GM12865 (cell line): ENCODE data around the gene RASGEF1C.

Experiments used
- DNase-seq: peaks from one replicate; pipeline ENCODE4 v3.0.0; 2010; ENCODE audit warnings: low read depth
- H3K4me3 ChIP-seq: 2 replicates; pipeline ENCODE4 v1.5.1; 2011; ENCODE audit warnings: mild to moderate bottlenecking, low read depth, low read length, control low read depth
- CTCF ChIP-seq: IDR thresholded peaks from 2 replicates; pipeline ENCODE4 v1.5.1; 2011; ENCODE audit warnings: low read length, control low read depth, low read depth, inconsistent platforms; ENCODE audit not compliant: insufficient read depth; ENCODE audit errors: missing control alignments

The RASGEF1C gene

GRCh38 chr5:180135967-180136629, 72.9 kb downstream of the RASGEF1C start:
- TF ChIP-seq CTCF: no peak
- H3K4me3 ChIP-seq: no peak overlapping the region
- no peak for DNase-seq

DNA sequence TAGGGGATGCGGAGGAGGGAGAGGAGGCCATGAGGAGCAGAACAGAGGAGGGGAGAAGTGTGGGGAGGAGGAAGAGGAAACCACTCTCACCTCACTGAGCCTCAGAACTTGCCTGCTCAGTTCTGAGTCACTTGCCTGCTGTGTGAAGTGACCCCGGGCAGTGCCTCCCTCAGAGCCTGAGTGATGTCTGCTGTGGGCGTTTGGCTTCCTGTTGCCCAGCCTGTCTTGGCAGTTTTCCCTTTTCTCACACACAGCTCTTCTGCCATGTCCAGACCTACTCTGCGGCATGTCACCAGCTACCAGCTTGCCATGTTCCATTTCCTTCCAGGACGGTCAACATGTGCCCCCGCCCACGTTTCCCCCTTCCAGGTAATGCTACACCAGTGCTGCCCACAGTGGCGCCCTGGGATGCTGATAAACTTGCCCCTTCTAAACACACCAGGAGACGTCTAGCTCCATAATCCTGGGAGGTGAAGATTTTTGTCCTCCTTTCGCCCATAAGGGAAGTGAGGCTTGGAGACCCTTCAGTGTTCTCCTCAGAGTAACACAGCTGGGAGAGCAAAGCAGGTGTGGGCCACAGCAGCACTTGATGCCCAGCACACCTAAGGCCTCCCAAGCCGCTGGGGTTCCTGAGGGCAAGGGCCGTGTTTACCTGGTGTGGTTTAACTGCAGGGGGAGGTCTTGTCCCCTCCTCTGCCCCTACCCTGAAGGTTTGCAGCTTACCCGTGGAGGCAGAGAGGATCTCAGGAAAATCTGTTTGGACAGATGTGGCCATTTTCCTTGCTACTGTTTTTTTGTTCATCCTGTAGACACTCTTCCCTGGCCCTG, 73.7 kb downstream of the RASGEF1C start:
- TF ChIP-seq CTCF: no peak
- DNase-seq: no peak
- H3K4me3 ChIP-seq: no peak overlapping the region

GRCh38 chr5:180133971-180134508, 75.0 kb downstream of the RASGEF1C start:
- TF ChIP-seq CTCF: no peak
- H3K4me3 ChIP-seq: no peak overlapping the region
- DNase-seq: no peak

DNA sequence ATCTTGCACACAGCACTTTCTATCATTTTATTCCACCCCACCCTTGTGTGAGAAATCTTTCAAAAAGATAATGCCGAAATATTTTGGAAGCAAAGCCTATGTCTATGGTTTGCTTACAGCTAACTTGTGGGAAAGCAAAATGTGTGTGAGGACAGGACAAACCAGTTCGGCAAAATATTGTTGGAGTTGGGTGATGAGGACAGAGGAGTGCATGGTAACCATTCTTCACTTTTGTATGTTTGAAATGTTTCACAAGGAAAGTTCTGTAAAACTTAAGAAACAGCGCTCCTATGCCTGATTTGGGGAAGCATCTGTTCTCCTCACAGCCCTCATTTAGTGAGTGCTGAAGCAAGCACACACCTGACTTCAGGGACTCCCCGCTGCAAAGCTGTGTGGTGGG, 75.5 kb downstream of the RASGEF1C start:
- no peak for DNase-seq
- no peak overlapping the region for H3K4me3 ChIP-seq
- TF ChIP-seq CTCF: no peak

- no peak for TF ChIP-seq CTCF
- DNase-seq: no peak
- H3K4me3 ChIP-seq: no peak overlapping the region
These were observed 76.0 kb downstream of the RASGEF1C start for GRCh38 chr5:180133060-180133459.

DNA sequence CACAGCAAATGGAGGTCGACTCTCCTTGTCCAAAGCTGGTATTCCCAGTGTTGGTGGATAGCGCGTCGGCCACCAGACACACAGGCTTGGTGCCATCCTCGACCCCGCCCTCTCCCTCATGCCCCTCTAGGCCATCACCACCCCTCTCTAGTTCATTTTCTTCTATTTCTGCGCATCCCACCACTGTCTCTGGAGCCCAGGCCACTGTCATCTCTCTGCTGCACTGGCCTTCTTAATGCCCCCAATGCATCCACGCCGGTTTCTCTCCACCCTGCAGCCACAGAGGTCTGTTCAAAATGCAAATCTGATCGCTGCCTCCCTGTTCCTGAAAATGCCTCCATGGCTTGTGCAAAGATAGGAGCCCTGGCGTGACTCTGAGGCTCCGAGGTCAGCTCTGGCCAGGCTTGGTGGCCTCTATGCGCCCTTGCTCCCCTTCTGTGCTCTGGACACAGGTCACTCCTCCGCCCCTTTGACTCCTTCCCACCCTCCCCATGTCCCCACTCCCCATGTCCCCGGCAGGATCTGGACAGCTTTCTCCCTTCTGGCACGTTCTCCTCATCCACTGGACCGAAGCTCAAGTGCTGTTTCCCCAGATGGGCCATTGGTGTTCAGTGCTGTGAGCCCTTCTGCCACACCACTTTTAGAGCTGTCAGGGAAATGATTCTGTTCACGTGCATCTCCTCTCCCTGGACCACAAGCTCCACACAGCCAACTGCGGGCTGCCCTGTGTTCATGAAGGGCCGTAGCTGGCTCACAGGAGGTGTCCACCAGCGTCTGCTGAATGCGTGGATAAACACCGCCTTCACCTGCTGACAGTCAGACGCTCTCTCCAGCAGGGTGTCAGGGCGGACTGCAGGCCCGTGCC, 77.9 kb downstream of the RASGEF1C start:
- H3K4me3 ChIP-seq: no peak overlapping the region
- no peak for TF ChIP-seq CTCF
- DNase-seq: no peak
